Adipose tissue (tissue), 3 donors: ENCODE data around the gene CLCN5. TPM values are rescaled to one million over a fixed set of nuclear protein-coding genes. Genes with fewer than 3 reads are reported as not detected.

Source experiments
- H3K27ac ChIP-seq: one replicate; pipeline ENCODE4 v1.5.1; 2013; ENCODE audit warnings: low read depth, low read length
- WGBS, 3 donors: extraction: QIAGEN DNeasy Blood & Tissue Kit; methylation state at CpG; one replicate each; pipeline ENCODE4 v1.1.7; 2013; 5-methylcytosine and 5-hydroxymethylcytosine counted together
- polyA plus RNA-seq, 3 donors: library from polyadenylated mRNA; stranded (reverse); fragments of 200-250 nt; gene quantifications; one replicate each; pipeline ENCODE4 v1.2.3, GENCODE V29; 2013
- donor health status: healthy with polysubstance abuse.
- donor health status: Bipolar disorder and iron deficiency.
- donor health status: healthy.

CLCN5 gene
- polyA plus RNA-seq, 3 donors, result 0.67 to 1.3 (median 1.2) TPM

DNA sequence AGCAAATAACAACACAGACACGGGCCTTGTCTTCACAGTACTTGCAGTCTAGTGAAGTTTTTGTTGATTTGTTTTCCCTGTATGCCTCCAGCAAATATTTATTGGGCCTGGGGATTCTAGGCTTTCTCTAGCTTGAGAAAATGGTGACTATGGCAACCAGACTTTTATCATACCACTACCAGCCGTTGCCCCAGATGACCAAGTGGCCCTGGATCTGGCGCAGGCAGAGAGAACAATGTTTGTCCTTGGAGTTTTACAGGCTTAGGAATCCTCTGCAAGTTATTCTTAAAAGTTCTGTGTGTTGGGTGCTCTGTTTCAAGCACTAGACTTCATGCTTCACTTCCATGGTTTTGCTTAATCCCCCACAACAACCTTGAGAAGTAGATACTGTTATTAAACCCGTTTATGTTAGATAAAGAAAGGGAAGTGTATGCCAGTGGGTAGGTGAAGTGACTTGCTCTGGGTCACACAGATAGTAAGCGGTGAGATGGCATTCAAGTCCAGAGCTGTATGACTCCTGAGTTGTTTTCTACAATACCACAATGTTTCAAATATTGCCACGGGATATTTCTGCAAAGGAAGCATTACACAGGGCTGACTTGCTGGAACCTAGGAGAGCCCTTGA is 183.8 kb downstream of the CLCN5 start:
- H3K27ac ChIP-seq, result no peak overlapping the region
- 54 to 88% (median 73%) methylated on average over 6 of the region's 6 CpGs for WGBS, 3 donors

- no peak overlapping the region for H3K27ac ChIP-seq
- WGBS, 3 donors, result 51 to 90% (median 80%) methylated on average over 2 of the region's 2 CpGs
Measured at GRCh38 chrX:50107470-50107869, 185.1 kb downstream of the CLCN5 start.

DNA sequence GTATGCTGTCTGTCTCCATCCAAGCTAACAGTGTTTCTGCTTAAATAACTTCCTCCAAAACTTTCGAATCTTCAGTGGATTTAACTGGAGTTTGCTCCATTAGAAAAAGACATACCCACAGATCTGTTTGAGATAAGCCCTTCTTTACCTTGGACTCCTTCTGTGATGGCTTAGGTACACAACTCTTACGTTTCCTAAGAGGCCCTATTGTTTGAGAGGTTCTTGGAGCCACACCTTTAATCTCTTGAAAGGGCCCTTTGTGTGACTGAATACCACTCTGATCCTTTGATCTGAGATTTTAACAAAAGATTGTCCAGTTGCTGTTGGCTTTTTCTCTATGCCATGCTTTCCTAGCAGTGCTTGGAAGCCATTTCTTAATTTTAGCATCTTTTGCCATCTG is 185.9 kb downstream of the CLCN5 start:
- WGBS, 3 donors, result 58 to 92% (median 77%) methylated on average over 2 of the region's 2 CpGs
- no peak overlapping the region for H3K27ac ChIP-seq

DNA sequence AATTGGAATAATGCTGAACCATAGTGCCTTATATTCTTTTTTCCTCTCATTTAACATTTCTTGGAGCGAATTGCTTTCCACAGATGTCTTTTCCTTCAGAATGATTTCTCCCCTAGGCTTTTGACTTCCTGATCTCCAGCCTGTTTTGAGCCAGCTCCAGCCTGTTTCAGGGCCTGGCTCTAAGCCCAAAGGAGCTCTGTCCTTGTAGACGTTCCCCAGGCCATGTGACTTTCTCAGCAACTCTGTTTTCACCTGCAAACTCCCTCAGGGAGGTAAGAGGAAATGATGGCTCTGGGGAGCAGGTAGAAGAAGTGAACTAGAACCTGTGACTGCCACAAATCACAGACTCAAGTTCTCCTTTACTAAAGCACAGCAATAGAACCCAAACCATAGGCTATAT is 189.3 kb downstream of the CLCN5 start:
- WGBS, 3 donors, result 22 to 38% (median 33%) methylated on average over 2 of the region's 2 CpGs
- no peak overlapping the region for H3K27ac ChIP-seq

- no peak overlapping the region for H3K27ac ChIP-seq
- WGBS, 3 donors, result 31 to 71% (median 40%) methylated on average over 2 of the region's 2 CpGs
Measured at GRCh38 chrX:50114113-50114512, 191.7 kb downstream of the CLCN5 start.

DNA sequence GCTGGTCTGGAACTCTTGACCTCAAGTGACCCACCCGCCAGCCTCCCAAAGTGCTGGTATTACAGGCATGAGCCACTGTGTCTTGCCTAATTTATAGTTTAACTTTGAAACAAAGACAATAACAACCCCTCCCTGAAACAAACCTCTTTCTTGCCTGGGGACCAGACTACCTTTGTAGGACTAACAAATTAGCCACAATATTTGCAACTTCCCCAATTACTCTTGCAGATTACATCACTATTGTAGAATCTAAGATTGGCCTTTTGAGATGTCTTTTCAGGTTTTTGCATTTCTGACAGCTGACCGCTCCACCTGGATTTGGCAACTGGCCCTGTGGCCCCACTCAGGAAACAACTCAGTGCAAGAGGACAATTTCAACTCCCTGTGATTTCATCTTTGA is 193.6 kb downstream of the CLCN5 start:
- no peak overlapping the region for H3K27ac ChIP-seq
- WGBS, 3 donors, result 82 to 100% (median 86%) methylated on average over 2 of the region's 2 CpGs

DNA sequence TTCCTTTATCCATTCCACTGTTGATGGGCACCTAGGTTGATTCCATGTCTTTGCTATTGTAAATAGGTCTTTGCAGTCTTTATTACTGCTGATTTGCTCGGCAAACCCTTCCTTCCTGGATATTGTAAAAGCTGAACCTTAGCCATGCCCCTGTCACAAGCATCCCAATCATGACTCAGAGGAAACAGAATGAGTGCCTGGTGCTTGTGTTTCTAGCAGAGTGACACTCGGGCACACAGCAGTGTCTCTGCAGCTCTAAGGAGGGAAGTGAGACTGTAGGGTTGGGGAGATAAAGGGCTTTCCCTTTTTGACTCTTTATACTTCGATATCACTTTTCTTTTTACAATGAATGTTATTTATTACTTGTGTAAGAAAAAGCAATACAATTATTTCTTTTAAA is 195.1 kb downstream of the CLCN5 start:
- WGBS, 3 donors, result 38 to 82% (median 50%) methylated on average over 3 of the region's 3 CpGs
- no peak overlapping the region for H3K27ac ChIP-seq

DNA sequence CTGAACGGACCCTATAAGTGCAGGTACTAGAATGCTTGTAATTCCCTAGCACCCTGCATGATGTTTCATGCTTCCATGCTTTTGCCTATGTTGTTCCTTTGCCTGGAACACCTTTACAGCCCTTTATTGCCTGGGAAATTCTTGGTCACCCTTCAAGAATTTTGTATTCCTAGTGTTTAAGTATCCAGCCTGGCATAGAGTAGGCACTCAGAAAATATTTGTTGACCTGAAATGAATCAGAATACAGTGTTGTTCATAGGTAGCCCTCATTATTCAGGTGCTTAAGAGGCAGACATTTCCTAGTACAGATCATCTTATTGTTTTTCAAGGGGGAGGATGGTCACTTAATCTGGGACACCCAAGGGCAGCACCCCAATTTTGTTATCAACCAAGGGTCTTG is 203.1 kb downstream of the CLCN5 start:
- 78 to 100% (median 91%) methylated on average over 1 of the region's 1 CpG for WGBS, 3 donors
- H3K27ac ChIP-seq, result no peak overlapping the region

DNA sequence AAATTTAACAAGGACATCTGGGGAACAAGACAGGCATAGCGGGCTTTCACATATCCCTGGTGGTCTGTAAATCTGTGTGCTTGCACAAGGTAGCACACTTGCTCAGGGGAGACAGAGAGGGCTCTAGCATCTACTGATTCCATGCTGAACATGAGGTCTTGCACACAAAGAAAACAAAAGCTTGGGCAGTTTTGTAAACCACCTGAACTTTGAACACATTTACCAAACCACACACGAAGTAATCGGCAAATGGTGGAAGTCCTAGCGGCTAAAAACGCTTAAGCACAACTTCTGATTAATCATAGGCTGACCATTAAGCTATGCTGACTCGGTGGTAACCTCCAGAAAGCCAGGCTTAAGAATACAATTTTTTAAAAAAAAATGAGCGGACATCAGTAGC is 225.6 kb downstream of the CLCN5 start:
- H3K27ac ChIP-seq, result no peak overlapping the region
- 62 to 75% (median 68%) methylated on average over 7 of the region's 7 CpGs for WGBS, 3 donors

Other genes starting within 250 kb of the CLCN5 start
- not detected for gene PAGE1, start 226.6 kb upstream of the CLCN5 start, polyA plus RNA-seq
- not detected for gene PAGE4, start 93.3 kb upstream of the CLCN5 start, polyA plus RNA-seq
- gene USP27X, start 43.1 kb upstream of the CLCN5 start, polyA plus RNA-seq, result 1 to 10 TPM; 1.2 to 2.0 (median 2.0) TPM